ENCODE results near the gene RBBP5. TPM values are rescaled to one million over a fixed set of nuclear protein-coding genes. Genes with fewer than 3 reads are reported as not detected.

Gene RBBP5
- total and polyA plus RNA-seq, 7 donors: 6.8 to 28.9 (median 12.3) TPM

DNA sequence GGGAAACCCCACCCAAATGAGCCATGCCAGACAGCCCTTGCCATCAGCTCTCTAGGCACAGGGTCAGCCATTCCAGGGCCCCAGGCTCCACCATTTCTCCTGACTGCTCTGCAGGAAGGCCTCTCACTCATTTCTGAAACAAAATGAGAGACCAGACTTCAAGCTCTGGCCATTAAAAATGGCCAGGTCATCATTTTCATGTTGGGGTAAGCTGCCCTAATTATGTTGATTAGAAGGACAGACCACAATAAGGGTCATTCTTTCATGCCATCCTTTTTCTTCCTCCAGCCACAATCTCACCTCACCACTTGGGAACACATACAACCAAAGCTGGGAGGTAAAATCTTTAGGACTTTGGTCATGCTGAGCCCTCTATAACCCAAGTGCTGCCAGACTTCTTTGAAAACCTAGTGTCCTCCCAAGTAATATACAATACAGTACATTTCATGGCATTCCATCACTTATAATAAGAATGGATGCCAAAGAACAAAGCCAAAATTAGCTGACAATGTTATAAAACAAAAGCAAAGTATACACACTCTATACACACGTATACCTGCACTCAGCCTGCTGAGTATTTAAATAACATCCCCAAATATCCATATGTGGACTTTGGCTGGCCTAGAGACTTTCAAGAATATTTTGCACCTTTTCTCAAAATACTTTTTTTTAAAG is 22.4 kb upstream of the RBBP5 start:
- DNase-seq (no peak), ATAC-seq (no peak)
- H3K36me3 ChIP-seq (ENCODE audit: insufficient read depth in 1 of 2, low read depth in 1 of 2): peaks cover 0 to 32% of the 10 kb centered on the region in 2 donors
- H3K9me3 ChIP-seq: no peaks in the 10 kb centered on the region
- WGBS, 3 donors: 78 to 97% (median 85%) methylated on average over 1 of the region's 1 CpG
- H3K4me3 ChIP-seq: no peak overlapping the region
- no peaks in the 10 kb centered on the region for H3K27me3 ChIP-seq (ENCODE audit: insufficient read depth in 3 of 3, low read length in 2 of 3)
- intact Hi-C loops (cut with DNase I): loop anchor here in 1 of 2 donors (5.0 to 10.0 kb wide), 2 partner anchors 111 to 157 kb away; no protein-coding TSS in a partner anchor
- no peak overlapping the region for H3K27ac ChIP-seq
- peaks cover 15% of the 10 kb centered on the region for H3K4me1 ChIP-seq
- TF ChIP-seq, protein P1, sequence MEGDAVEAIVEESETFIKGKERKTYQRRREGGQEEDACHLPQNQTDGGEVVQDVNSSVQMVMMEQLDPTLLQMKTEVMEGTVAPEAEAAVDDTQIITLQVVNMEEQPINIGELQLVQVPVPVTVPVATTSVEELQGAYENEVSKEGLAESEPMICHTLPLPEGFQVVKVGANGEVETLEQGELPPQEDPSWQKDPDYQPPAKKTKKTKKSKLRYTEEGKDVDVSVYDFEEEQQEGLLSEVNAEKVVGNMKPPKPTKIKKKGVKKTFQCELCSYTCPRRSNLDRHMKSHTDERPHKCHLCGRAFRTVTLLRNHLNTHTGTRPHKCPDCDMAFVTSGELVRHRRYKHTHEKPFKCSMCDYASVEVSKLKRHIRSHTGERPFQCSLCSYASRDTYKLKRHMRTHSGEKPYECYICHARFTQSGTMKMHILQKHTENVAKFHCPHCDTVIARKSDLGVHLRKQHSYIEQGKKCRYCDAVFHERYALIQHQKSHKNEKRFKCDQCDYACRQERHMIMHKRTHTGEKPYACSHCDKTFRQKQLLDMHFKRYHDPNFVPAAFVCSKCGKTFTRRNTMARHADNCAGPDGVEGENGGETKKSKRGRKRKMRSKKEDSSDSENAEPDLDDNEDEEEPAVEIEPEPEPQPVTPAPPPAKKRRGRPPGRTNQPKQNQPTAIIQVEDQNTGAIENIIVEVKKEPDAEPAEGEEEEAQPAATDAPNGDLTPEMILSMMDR (IDR thresholded peaks at IDR 0.05): no peak

DNA sequence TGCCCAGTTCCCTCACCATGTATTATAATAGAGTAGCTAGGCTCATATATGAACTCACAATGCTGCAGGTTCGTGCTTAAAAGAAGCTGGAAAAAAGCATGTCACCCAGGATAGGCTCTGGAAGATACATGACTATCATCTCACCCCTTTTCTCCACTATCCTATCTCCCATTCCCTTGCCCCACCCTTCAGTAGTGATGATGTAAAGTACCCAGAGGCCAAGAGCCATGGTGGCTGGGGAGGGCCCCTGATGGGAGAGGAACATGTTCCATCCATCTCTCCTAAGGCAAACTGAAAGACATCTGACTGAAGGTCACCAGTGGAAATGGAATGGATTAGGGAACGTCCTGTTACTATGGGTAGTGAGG is 20.3 kb upstream of the RBBP5 start:
- ATAC-seq (peak; percentile 9 to 51 (median 26)), DNase-seq (no peak)
- TF ChIP-seq, protein P1 (IDR thresholded peaks at IDR 0.05): no peak
- Histone ChIP-seq H3K9me3 (no peaks in the 10 kb centered on the region), H3K4me3 (no peak overlapping the region), H3K36me3 (ENCODE audit: insufficient read depth in 1 of 2, low read depth in 1 of 2) (peaks cover 0 to 14% of the 10 kb centered on the region in 2 donors), H3K27me3 (ENCODE audit: insufficient read depth in 3 of 3, low read length in 2 of 3) (no peaks in the 10 kb centered on the region), H3K4me1 (peaks cover 15% of the 10 kb centered on the region), H3K27ac (no peak overlapping the region)
- WGBS, 3 donors: 17 to 39% (median 20%) methylated on average over 2 of the region's 2 CpGs
- intact Hi-C loops (cut with DNase I): loop anchor here in 1 of 2 donors (5.0 to 10.0 kb wide), 2 partner anchors 113 to 155 kb away; no protein-coding TSS in a partner anchor

DNA sequence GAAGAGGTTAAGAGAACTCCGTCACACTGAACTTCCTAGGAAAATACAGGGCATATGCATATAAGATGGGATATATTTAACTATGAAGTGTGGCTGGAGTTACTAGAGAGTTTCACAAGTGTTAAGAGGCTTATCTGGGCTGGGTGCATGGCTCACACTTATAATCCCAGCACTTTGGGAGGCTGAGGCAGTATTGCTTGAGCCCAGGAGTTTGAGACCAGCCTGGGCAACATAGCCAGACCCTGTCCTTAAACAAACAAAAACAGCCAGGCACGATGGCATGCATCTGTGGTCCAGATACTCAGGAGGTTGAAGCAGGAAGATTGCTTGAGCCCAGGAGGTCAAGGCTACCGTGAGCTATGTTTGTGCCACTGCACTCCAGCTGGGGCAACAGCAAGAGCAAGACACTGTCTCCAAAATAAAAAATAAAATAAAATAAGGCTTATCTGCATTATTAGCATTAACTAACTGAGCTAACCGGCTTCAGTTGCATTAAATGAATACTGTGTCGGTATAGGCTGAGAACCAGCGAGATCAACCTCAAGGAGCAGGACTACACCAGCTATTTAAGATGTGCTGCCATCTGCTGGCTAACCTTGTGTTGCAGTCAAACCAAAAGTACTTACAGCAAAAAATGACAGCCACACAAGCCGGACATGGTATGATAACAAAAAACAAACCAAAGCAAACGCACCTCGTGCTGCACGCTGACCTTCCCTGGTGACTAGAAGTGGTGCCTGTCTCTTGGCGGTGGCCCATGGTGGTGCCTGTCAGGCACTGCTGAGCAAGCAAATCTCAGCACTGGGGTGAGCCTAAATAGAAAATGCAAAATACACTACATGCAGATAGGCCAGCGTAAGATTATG is 19.7 kb upstream of the RBBP5 start:
- Histone ChIP-seq H3K4me1 (peaks cover 15% of the 10 kb centered on the region), H3K4me3 (peak overlapping the region; percentile 20), H3K27me3 (ENCODE audit: insufficient read depth in 3 of 3, low read length in 2 of 3) (no peaks in the 10 kb centered on the region), H3K27ac (no peak overlapping the region), H3K9me3 (no peaks in the 10 kb centered on the region), H3K36me3 (ENCODE audit: insufficient read depth in 1 of 2, low read depth in 1 of 2) (peaks cover 0 to 8% of the 10 kb centered on the region in 2 donors)
- TF ChIP-seq, protein P1 (IDR thresholded peaks at IDR 0.05): peak; percentile 81
- intact Hi-C loops (cut with DNase I): loop anchor here in 1 of 2 donors (5.0 to 10.0 kb wide), 2 partner anchors 113 to 154 kb away; no protein-coding TSS in a partner anchor
- DNase-seq: peak; percentile 58 to 80
- peak; percentile 75 to 90 (median 84) for ATAC-seq
- WGBS, 3 donors: 15 to 21% (median 18%) methylated on average over 12 of the region's 12 CpGs

DNA sequence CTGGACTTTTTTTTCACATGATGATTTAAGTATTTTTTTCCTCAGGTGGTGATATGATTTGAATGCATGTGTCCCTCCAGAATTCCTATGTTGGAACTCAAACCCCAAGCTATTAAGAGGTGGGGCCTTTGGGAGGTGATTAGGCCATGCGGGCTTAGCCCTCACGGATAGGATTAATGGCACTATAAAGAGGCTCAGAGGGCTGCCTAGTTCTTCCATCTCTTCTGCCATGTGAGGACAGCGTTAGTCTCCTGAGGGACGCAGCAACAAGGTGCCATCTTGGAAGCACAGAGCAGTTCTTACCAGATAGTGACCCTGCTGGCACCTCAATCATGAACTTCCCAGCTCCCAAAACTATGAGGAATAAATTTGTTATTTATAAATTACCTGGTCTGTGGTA is 18.3 kb upstream of the RBBP5 start:
- no peak for DNase-seq
- Histone ChIP-seq H3K9me3 (no peaks in the 10 kb centered on the region), H3K27me3 (ENCODE audit: insufficient read depth in 3 of 3, low read length in 2 of 3) (no peaks in the 10 kb centered on the region), H3K4me1 (peaks cover 13% of the 10 kb centered on the region), H3K27ac (no peak overlapping the region), H3K4me3 (no peak overlapping the region), H3K36me3 (ENCODE audit: insufficient read depth in 1 of 2, low read depth in 1 of 2) (no peaks in the 10 kb centered on the region)
- no peak for ATAC-seq
- WGBS, 3 donors: 79 to 84% (median 80%) methylated on average over 4 of the region's 4 CpGs
- TF ChIP-seq, protein P1 (IDR thresholded peaks at IDR 0.05): no peak
- intact Hi-C loops (cut with DNase I): loop anchor here in 1 of 2 donors (5.0 to 10.0 kb wide), 2 partner anchors 115 to 153 kb away; no protein-coding TSS in a partner anchor

Measured in psoas muscle (tissue), 8 donors.